GM12875 (cell line): ENCODE data around the gene FAF1.

ENCODE experiments used
- H3K4me3 ChIP-seq: one replicate; pipeline ENCODE4 v1.5.1; 2011; ENCODE audit warnings: low read depth, low read length, control low read depth
- CTCF ChIP-seq: IDR thresholded peaks from 2 replicates; pipeline ENCODE4 v1.5.1; 2011; ENCODE audit warnings: low read depth, mild to moderate bottlenecking, control low read depth, inconsistent platforms, low read length, moderate library complexity, borderline replicate concordance; ENCODE audit not compliant: insufficient read depth

Gene FAF1

DNA sequence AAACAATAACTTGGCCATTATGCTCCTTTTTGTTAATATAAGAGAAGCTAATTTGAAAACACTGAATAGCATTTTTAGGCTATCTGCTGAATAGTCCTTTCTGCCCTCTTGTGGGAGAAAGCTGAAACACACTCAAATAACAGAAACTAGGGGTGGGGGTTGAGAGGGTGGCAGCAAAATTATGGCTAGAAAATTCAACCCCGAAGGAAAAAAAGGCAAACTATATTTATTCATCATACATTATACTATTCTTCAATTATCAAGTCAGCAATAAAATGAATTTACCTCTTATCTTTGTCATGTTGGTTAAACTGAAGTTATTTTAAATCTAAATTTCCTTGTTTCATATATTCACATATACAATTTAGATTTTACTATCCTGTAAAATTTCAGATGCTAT is 255.9 kb downstream of the FAF1 start:
- peak; percentile 59; the same call in 1 of the 2 replicates for TF ChIP-seq CTCF
- no peak overlapping the region for H3K4me3 ChIP-seq

GRCh38 chr1:50703240-50703639 is 256.8 kb downstream of the FAF1 start:
- TF ChIP-seq CTCF, result no peak
- no peak overlapping the region for H3K4me3 ChIP-seq

DNA sequence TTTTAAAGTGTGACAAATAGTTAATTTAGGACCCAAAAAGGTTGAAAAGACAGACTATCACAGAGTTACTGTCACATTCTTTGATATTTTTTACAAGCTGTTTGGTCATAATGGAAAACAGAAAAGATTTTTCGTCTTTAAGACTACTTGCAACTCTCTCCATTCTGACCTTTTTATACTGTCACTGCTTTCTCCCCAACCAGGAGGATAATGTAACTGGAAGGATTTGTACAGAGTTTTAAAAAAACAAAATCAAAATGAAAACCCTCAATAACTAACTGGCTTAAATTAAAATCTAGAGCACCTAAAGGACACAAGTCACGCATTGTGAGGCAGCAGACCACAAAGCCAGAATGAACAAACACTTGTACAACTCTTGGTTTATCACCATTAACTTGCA is 257.7 kb downstream of the FAF1 start:
- no peak for TF ChIP-seq CTCF
- H3K4me3 ChIP-seq, result no peak overlapping the region

- H3K4me3 ChIP-seq, result no peak overlapping the region
- no peak for TF ChIP-seq CTCF
These were observed 258.3 kb downstream of the FAF1 start for GRCh38 chr1:50701706-50702317.

DNA sequence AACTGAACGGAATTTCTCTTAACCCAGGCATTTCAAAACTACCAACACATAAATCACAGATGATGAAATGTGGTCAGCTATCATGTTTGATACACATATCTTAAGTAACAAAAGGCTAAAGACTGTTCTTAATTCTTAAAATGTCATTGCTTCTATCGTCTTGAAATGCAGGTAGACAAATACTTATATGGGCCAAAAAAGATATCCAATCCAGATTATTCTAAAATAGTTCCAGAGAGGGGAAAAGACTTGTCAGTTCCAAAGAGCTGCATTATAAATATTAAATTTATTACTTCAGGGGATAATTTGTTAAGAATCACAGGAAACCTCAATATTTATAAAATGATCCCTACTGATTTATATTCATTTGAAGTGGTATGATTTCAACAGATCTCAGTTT is 259.4 kb downstream of the FAF1 start:
- H3K4me3 ChIP-seq, result no peak overlapping the region
- TF ChIP-seq CTCF, result no peak

- TF ChIP-seq CTCF, result no peak
- H3K4me3 ChIP-seq, result no peak overlapping the region
These were observed 259.9 kb downstream of the FAF1 start for GRCh38 chr1:50700214-50700613.

- no peak for TF ChIP-seq CTCF
- no peak overlapping the region for H3K4me3 ChIP-seq
These were observed 260.3 kb downstream of the FAF1 start for GRCh38 chr1:50699795-50700194.
